ENCODE measurements around the gene ABCE1.

Gene ABCE1

GRCh38 chr4:145177906-145178538 is 79.9 kb downstream of the ABCE1 start:
- DNase-seq = no peak

GRCh38 chr4:145178740-145179280 is 80.7 kb downstream of the ABCE1 start:
- no peak for DNase-seq

Measured in 8988T (cell line).